ENCODE measurements around the gene CFAP97D2.
A peak's percentile ranks its signal among the peaks of the same experiment; 100 is the strongest.
"Not testable (repeated sequence)": the region's sequence is repeated elsewhere in the genome, so short reads cannot be mapped to it uniquely, and the experiment has no call there.

Gene CFAP97D2

GRCh38 chr13:114158869-114159666 lies 20.0 kb upstream of the CFAP97D2 start:
- not testable (repeated sequence) for DNase-seq

GRCh38 chr13:114161028-114161556 lies 18.0 kb upstream of the CFAP97D2 start:
- DNase-seq = no peak

GRCh38 chr13:114161644-114162532 lies 17.2 kb upstream of the CFAP97D2 start:
- DNase-seq = no peak

- DNase-seq = no peak
Measured at GRCh38 chr13:114162533-114162922, 16.5 kb upstream of the CFAP97D2 start.

GRCh38 chr13:114164053-114164452 lies 15.0 kb upstream of the CFAP97D2 start:
- DNase-seq = no peak

- no peak for DNase-seq
Measured at GRCh38 chr13:114164681-114165429, 14.2 kb upstream of the CFAP97D2 start.

GRCh38 chr13:114166381-114167131 lies 12.5 kb upstream of the CFAP97D2 start:
- peak; percentile 30 for DNase-seq

GRCh38 chr13:114167426-114167825 lies 11.6 kb upstream of the CFAP97D2 start:
- DNase-seq = no peak

- DNase-seq = no peak
Measured at GRCh38 chr13:114167885-114168284, 11.2 kb upstream of the CFAP97D2 start.

GRCh38 chr13:114173272-114173671 lies 5.8 kb upstream of the CFAP97D2 start:
- no peak for DNase-seq

- DNase-seq = no peak
Measured at GRCh38 chr13:114173745-114174144, 5.3 kb upstream of the CFAP97D2 start.

- DNase-seq = peak; percentile 62
Measured at GRCh38 chr13:114174529-114174961, 4.5 kb upstream of the CFAP97D2 start.

- DNase-seq = not testable (repeated sequence)
Measured at GRCh38 chr13:114176359-114176902, 2.6 kb upstream of the CFAP97D2 start.

GRCh38 chr13:114177245-114178010 lies 1.6 kb upstream of the CFAP97D2 start:
- no peak for DNase-seq

GRCh38 chr13:114185182-114185971 lies 6.3 kb downstream of the CFAP97D2 start:
- DNase-seq = no peak

- no peak for DNase-seq
Measured at GRCh38 chr13:114194853-114195252, 15.8 kb downstream of the CFAP97D2 start.

GRCh38 chr13:114196629-114197028 lies 17.6 kb downstream of the CFAP97D2 start:
- peak; percentile 97 for DNase-seq

- DNase-seq = no peak
Measured at GRCh38 chr13:114198556-114198955, 19.5 kb downstream of the CFAP97D2 start.

- not testable (repeated sequence) for DNase-seq
Measured at GRCh38 chr13:114199526-114199925, 20.5 kb downstream of the CFAP97D2 start.

GRCh38 chr13:114199954-114200353 lies 20.9 kb downstream of the CFAP97D2 start:
- DNase-seq = no peak

Measured in DMS79 treated with DMSO at 0.1 percent for 48 hours (cell line).